ENCODE measurements around the gene RTL10.

Gene RTL10

GRCh38 chr22:19821523-19822300 lies 33.0 kb downstream of the RTL10 start:
- DNase-seq, result no peak

GRCh38 chr22:19820880-19821522 lies 33.7 kb downstream of the RTL10 start:
- DNase-seq, result no peak

- no peak for DNase-seq
These were observed 34.5 kb downstream of the RTL10 start for GRCh38 chr22:19819911-19820879.

- DNase-seq, result no peak
These were observed 35.3 kb downstream of the RTL10 start for GRCh38 chr22:19819208-19819910.

GRCh38 chr22:19818324-19819207 lies 36.1 kb downstream of the RTL10 start:
- DNase-seq, result no peak

GRCh38 chr22:19816372-19817119 lies 38.1 kb downstream of the RTL10 start:
- DNase-seq, result no peak

- no peak for DNase-seq
These were observed 38.8 kb downstream of the RTL10 start for GRCh38 chr22:19815823-19816290.

GRCh38 chr22:19815093-19815822 lies 39.4 kb downstream of the RTL10 start:
- no peak for DNase-seq

- DNase-seq, result no peak
These were observed 40.2 kb downstream of the RTL10 start for GRCh38 chr22:19814428-19814827.

GRCh38 chr22:19812910-19813309 lies 41.8 kb downstream of the RTL10 start:
- DNase-seq, result no peak

GRCh38 chr22:19811811-19812771 lies 42.6 kb downstream of the RTL10 start:
- no peak for DNase-seq

- DNase-seq, result no peak
These were observed 43.5 kb downstream of the RTL10 start for GRCh38 chr22:19811211-19811621.

GRCh38 chr22:19810381-19811201 lies 44.1 kb downstream of the RTL10 start:
- peak; percentile 24 for DNase-seq

- DNase-seq, result no peak
These were observed 44.9 kb downstream of the RTL10 start for GRCh38 chr22:19809741-19810140.

GRCh38 chr22:19808873-19809478 lies 45.7 kb downstream of the RTL10 start:
- no peak for DNase-seq

GRCh38 chr22:19807914-19808872 lies 46.5 kb downstream of the RTL10 start:
- DNase-seq, result no peak

Measured in activated CD4-positive, CD25-positive, alpha-beta regulatory T cell treated with anti-CD3 and anti-CD28 coated beads, Interleukin-2, amount 50 U/mL, for 72 hours (primary cell).